ENCODE data around the gene LGR6.
"Not testable (repeated sequence)": the region's sequence is repeated elsewhere in the genome, so short reads cannot be mapped to it uniquely, and the experiment has no call there.

The LGR6 gene

GRCh38 chr1:202179828-202180750 lies 13.5 kb upstream of the LGR6 start:
- DNase-seq, result no peak

- not testable (repeated sequence) for DNase-seq
Observed at GRCh38 chr1:202180751-202181139, 12.9 kb upstream of the LGR6 start.

- no peak for DNase-seq
Observed at GRCh38 chr1:202181586-202181985, 12.0 kb upstream of the LGR6 start.

GRCh38 chr1:202182040-202182877 lies 11.3 kb upstream of the LGR6 start:
- no peak for DNase-seq

- DNase-seq, result peak; percentile 86
Observed at GRCh38 chr1:202184750-202185460, 8.7 kb upstream of the LGR6 start.

- no peak for DNase-seq
Observed at GRCh38 chr1:202186327-202186726, 7.3 kb upstream of the LGR6 start.

GRCh38 chr1:202187041-202187671 lies 6.4 kb upstream of the LGR6 start:
- DNase-seq, result no peak

GRCh38 chr1:202187697-202188407 lies 5.7 kb upstream of the LGR6 start:
- DNase-seq, result no peak

- DNase-seq, result peak; percentile 87
Observed at GRCh38 chr1:202189001-202189790, 4.4 kb upstream of the LGR6 start.

GRCh38 chr1:202189918-202190715 lies 3.5 kb upstream of the LGR6 start:
- DNase-seq, result no peak

- not testable (repeated sequence) for DNase-seq
Observed at GRCh38 chr1:202191391-202191790, 2.2 kb upstream of the LGR6 start.

- peak; percentile 67 for DNase-seq
Observed at GRCh38 chr1:202192770-202193613, 607 bp upstream of the LGR6 start.

- DNase-seq, result no peak
Observed at GRCh38 chr1:202194328-202194648, 689 bp downstream of the LGR6 start.

GRCh38 chr1:202197653-202198365 lies 4.2 kb downstream of the LGR6 start:
- no peak for DNase-seq

GRCh38 chr1:202198366-202198724 lies 4.7 kb downstream of the LGR6 start:
- DNase-seq, result no peak

GRCh38 chr1:202199040-202199889 lies 5.7 kb downstream of the LGR6 start:
- DNase-seq, result no peak

- no peak for DNase-seq
Observed at GRCh38 chr1:202200112-202200548, 6.5 kb downstream of the LGR6 start.

- no peak for DNase-seq
Observed at GRCh38 chr1:202200669-202201068, 7.1 kb downstream of the LGR6 start.
